ENCODE results near the gene VWA3B.
"Not testable (repeated sequence)": the region's sequence is repeated elsewhere in the genome, so short reads cannot be mapped to it uniquely, and the experiment has no call there.

The VWA3B gene

GRCh38 chr2:98134172-98135005 lies 47.4 kb downstream of the VWA3B start:
- no peak for DNase-seq

- no peak for DNase-seq
Observed at GRCh38 chr2:98137196-98137595, 50.2 kb downstream of the VWA3B start.

- not testable (repeated sequence) for DNase-seq
Observed at GRCh38 chr2:98138978-98139377, 52.0 kb downstream of the VWA3B start.

- DNase-seq = no peak
Observed at GRCh38 chr2:98140210-98140609, 53.2 kb downstream of the VWA3B start.

GRCh38 chr2:98142106-98142791 lies 55.3 kb downstream of the VWA3B start:
- no peak for DNase-seq

- DNase-seq = no peak
Observed at GRCh38 chr2:98145070-98145469, 58.1 kb downstream of the VWA3B start.

GRCh38 chr2:98147900-98148299 lies 60.9 kb downstream of the VWA3B start:
- not testable (repeated sequence) for DNase-seq

GRCh38 chr2:98148595-98149332 lies 61.8 kb downstream of the VWA3B start:
- DNase-seq = no peak

GRCh38 chr2:98149333-98149697 lies 62.3 kb downstream of the VWA3B start:
- DNase-seq = no peak

- DNase-seq = no peak
Observed at GRCh38 chr2:98153481-98153880, 66.5 kb downstream of the VWA3B start.

GRCh38 chr2:98155291-98155690 lies 68.3 kb downstream of the VWA3B start:
- no peak for DNase-seq

- no peak for DNase-seq
Observed at GRCh38 chr2:98155716-98156115, 68.7 kb downstream of the VWA3B start.

GRCh38 chr2:98156304-98156703 lies 69.3 kb downstream of the VWA3B start:
- no peak for DNase-seq

GRCh38 chr2:98157557-98157956 lies 70.6 kb downstream of the VWA3B start:
- no peak for DNase-seq

GRCh38 chr2:98158305-98158704 lies 71.3 kb downstream of the VWA3B start:
- DNase-seq = no peak

- DNase-seq = no peak
Observed at GRCh38 chr2:98160554-98160953, 73.6 kb downstream of the VWA3B start.

- no peak for DNase-seq
Observed at GRCh38 chr2:98161186-98161585, 74.2 kb downstream of the VWA3B start.

GRCh38 chr2:98164256-98164655 lies 77.3 kb downstream of the VWA3B start:
- no peak for DNase-seq

GRCh38 chr2:98165516-98166071 lies 78.6 kb downstream of the VWA3B start:
- DNase-seq = no peak

GRCh38 chr2:98167916-98168315 lies 80.9 kb downstream of the VWA3B start:
- no peak for DNase-seq

GRCh38 chr2:98170076-98170475 lies 83.1 kb downstream of the VWA3B start:
- no peak for DNase-seq

GRCh38 chr2:98172150-98172765 lies 85.3 kb downstream of the VWA3B start:
- no peak for DNase-seq

GRCh38 chr2:98172951-98173350 lies 86.0 kb downstream of the VWA3B start:
- DNase-seq = no peak

All from activated CD4-positive, CD25-positive, alpha-beta regulatory T cell treated with anti-CD3 and anti-CD28 coated beads, Interleukin-2, amount 50 U/mL, for 72 hours (primary cell).